ENCODE measurements around the gene TIAM1. TPM values are rescaled to one million over a fixed set of nuclear protein-coding genes. Genes with fewer than 3 reads are reported as not detected.

TIAM1 gene
- polyA plus RNA-seq, 1 experiment, result 0.11 TPM

DNA sequence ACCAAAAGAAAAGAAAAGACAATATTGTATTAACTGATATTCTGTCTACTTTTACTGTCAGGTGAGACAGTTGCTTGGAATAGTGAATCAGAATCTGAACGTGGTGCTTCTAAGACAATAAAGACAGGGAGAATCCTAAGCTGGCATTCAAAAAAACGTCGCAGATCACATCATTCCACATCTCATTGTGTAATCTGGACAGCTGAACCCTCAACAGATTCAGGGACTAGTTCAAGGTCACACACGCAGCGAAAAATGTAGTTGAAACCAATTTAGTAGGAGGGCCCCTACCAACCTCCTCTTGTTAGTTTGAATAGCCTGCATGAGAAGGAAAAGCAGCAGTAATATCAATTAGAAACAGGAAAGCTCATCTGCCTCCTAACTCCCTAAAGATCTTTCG is 259.4 kb downstream of the TIAM1 start:
- POLR2A ChIA-PET, result no interaction called here
- no peaks in the 10 kb centered on the region for H3K36me3 ChIP-seq (ENCODE audit: control insufficient read depth, insufficient read depth, low read length)
- no peak overlapping the region for H3K4me3 ChIP-seq (ENCODE audit: low read depth, low read length)
- TF ChIP-seq, protein P1, sequence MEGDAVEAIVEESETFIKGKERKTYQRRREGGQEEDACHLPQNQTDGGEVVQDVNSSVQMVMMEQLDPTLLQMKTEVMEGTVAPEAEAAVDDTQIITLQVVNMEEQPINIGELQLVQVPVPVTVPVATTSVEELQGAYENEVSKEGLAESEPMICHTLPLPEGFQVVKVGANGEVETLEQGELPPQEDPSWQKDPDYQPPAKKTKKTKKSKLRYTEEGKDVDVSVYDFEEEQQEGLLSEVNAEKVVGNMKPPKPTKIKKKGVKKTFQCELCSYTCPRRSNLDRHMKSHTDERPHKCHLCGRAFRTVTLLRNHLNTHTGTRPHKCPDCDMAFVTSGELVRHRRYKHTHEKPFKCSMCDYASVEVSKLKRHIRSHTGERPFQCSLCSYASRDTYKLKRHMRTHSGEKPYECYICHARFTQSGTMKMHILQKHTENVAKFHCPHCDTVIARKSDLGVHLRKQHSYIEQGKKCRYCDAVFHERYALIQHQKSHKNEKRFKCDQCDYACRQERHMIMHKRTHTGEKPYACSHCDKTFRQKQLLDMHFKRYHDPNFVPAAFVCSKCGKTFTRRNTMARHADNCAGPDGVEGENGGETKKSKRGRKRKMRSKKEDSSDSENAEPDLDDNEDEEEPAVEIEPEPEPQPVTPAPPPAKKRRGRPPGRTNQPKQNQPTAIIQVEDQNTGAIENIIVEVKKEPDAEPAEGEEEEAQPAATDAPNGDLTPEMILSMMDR (IDR thresholded peaks at IDR 0.05; ENCODE audit: insufficient read depth, low read depth, low read length), result no peak
- CTCF ChIA-PET, result interaction anchor here (1.0 to 1.3 kb wide), 2 partner anchors 1040 to 1997 kb away, joined by 3 read pairs; no protein-coding TSS in a partner anchor
- no peaks in the 10 kb centered on the region for H3K27me3 ChIP-seq (ENCODE audit: control insufficient read depth, insufficient read depth, low read length)
- no peak for DNase-seq (ENCODE audit: low read depth)

DNA sequence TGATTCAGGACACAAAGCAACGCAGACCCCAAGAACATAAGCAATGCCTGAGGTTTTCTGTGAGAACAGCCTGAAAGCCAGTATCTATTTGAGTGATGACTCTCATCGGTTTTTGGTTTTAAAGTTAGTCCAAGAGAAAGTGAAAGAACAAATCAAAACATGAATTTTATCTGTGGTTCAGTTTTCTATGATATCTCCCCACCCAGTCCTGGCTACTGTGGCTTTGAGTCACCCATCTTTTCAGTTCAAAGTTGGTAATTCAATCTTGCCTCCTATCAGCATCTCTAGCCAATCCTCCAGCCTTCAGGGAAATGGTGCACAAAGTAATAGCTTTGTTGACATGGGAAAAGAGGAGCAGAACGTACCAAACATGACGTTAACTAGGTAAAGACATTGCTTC is 265.3 kb downstream of the TIAM1 start:
- Histone ChIP-seq H3K36me3 (ENCODE audit: control insufficient read depth, insufficient read depth, low read length) (no peaks in the 10 kb centered on the region), H3K27me3 (ENCODE audit: control insufficient read depth, insufficient read depth, low read length) (no peaks in the 10 kb centered on the region), H3K4me3 (ENCODE audit: low read depth, low read length) (no peak overlapping the region)
- ChIA-PET POLR2A (interaction anchor here (0.6 kb wide), 1 partner anchor 11 kb away, joined by 4 read pairs; no protein-coding TSS in a partner anchor), CTCF (no interaction called here)
- no peak for DNase-seq (ENCODE audit: low read depth)
- TF ChIP-seq, protein P1 (IDR thresholded peaks at IDR 0.05; ENCODE audit: insufficient read depth, low read depth, low read length), result no peak

DNA sequence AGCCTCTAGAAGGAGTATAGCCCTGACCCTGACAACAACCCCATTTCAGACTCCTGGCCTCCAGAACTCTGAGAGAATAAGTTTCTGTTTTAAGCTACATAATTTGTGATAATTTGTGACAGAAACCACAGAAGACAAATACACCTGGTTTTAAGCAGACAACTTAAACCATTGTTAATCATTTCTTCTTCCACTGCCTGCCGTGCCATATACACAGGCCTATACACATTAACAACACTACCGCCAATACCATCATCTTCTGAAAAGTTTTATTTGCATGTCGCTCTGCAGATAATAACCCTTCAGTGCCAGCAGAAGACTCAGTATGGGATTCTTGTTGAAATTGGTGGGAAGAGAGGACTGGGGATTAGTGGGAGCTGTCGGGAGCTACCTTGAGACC is 265.8 kb downstream of the TIAM1 start:
- Histone ChIP-seq H3K36me3 (ENCODE audit: control insufficient read depth, insufficient read depth, low read length) (no peaks in the 10 kb centered on the region), H3K27me3 (ENCODE audit: control insufficient read depth, insufficient read depth, low read length) (no peaks in the 10 kb centered on the region), H3K4me3 (ENCODE audit: low read depth, low read length) (no peak overlapping the region)
- CTCF ChIA-PET, result no interaction called here
- TF ChIP-seq, protein P1 (IDR thresholded peaks at IDR 0.05; ENCODE audit: insufficient read depth, low read depth, low read length), result no peak
- DNase-seq (ENCODE audit: low read depth), result no peak
- POLR2A ChIA-PET, result no interaction called here

DNA sequence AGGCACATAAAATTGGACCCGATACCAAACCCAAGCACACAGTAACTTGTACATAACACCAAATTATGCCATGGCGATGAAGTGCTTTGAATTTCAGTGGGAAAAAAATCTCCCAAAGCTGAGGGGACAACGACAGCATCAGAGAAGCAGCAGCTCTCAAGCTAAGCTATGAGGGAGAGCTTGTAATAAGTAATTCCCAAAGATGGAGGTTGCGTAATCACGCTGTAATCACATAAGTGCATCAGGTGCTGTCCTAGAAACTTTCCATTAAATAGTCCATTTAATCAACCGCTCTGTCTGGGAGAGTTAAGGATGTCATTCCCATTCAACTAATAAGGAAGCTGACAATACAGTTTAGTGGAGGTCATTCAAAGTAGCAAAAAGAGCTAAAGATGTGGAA is 268.2 kb downstream of the TIAM1 start:
- CTCF ChIA-PET, result interaction anchor here (0.7 kb wide), 1 partner anchor 10 kb away, joined by 4 read pairs; no protein-coding TSS in a partner anchor

DNA sequence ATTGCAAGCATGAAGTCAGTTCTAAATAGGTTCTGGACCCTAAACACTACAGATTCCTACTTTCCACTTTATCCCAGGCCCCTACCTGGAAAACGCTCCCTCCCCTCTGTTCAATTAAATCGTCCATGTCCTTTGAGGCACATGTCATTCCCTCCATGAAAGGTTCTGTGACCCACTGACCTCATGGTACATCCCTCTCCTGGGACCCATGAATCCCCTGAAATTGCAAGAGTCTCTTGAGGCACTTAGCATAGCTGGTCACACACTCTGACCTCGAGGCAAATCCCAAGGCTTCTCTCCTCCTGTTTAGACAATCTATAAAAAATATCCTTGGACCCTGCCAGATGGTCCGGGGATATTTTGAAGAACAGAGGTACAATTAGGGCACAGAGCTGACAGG is 271.5 kb downstream of the TIAM1 start:
- no peak for DNase-seq (ENCODE audit: low read depth)
- ChIA-PET POLR2A (no interaction called here), CTCF (no interaction called here)
- H3K4me3 ChIP-seq (ENCODE audit: low read depth, low read length), result no peak overlapping the region
- no peaks in the 10 kb centered on the region for H3K36me3 ChIP-seq (ENCODE audit: control insufficient read depth, insufficient read depth, low read length)
- TF ChIP-seq, protein P1 (IDR thresholded peaks at IDR 0.05; ENCODE audit: insufficient read depth, low read depth, low read length), result no peak
- H3K27me3 ChIP-seq (ENCODE audit: control insufficient read depth, insufficient read depth, low read length), result no peaks in the 10 kb centered on the region

More for the DNA sequence above, 268.2 kb downstream of the TIAM1 start:
- Histone ChIP-seq H3K4me3 (ENCODE audit: low read depth, low read length) (no peak overlapping the region), H3K36me3 (ENCODE audit: control insufficient read depth, insufficient read depth, low read length) (no peaks in the 10 kb centered on the region), H3K27me3 (ENCODE audit: control insufficient read depth, insufficient read depth, low read length) (no peaks in the 10 kb centered on the region)
- TF ChIP-seq, protein P1 (IDR thresholded peaks at IDR 0.05; ENCODE audit: insufficient read depth, low read depth, low read length), result no peak
- POLR2A ChIA-PET, result no interaction called here
- DNase-seq (ENCODE audit: low read depth), result no peak
